GM18511 (cell line): ENCODE results near the gene STEAP1.
"Not testable (repeated sequence)": the region's sequence is repeated elsewhere in the genome, so short reads cannot be mapped to it uniquely, and the experiment has no call there.

Experiments used
- ATAC-seq: cut with Tn5 transposase; IDR thresholded peaks from one replicate; pipeline ENCODE4 v1.9.1; 2021; ENCODE audit warnings: mild to moderate bottlenecking, moderate library complexity; ENCODE audit not compliant: unreplicated experiment

Gene STEAP1

GRCh38 chr7:90153943-90154771, at the start of gene STEAP1:
Gene STEAP1 (plus strand): TSS chr7:90154469. CDS start chr7:90159789, 5,320 bp downstream.
- peak; percentile 96 for ATAC-seq

DNA sequence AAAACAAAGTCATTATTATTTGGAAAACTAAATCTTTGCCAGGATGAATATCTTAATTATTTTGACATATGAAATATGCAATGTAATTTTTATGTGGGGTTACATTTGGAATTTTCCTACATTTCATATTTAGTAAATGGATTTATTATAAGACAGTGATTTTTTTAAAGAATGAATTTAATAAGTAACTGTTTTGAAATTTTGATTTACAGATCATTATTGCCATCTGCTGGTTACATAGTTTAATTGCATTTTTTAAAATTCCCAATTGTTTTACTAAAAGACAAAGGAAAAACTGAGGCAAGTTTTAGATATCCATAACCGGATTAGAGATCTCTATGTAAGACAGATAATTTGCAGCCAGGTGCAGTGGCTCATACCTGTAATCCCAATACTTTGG, 39.3 kb upstream of the STEAP1 start:
- not testable (repeated sequence) for ATAC-seq

- not testable (repeated sequence) for ATAC-seq
Measured at GRCh38 chr7:90118551-90119177, 35.6 kb upstream of the STEAP1 start.

DNA sequence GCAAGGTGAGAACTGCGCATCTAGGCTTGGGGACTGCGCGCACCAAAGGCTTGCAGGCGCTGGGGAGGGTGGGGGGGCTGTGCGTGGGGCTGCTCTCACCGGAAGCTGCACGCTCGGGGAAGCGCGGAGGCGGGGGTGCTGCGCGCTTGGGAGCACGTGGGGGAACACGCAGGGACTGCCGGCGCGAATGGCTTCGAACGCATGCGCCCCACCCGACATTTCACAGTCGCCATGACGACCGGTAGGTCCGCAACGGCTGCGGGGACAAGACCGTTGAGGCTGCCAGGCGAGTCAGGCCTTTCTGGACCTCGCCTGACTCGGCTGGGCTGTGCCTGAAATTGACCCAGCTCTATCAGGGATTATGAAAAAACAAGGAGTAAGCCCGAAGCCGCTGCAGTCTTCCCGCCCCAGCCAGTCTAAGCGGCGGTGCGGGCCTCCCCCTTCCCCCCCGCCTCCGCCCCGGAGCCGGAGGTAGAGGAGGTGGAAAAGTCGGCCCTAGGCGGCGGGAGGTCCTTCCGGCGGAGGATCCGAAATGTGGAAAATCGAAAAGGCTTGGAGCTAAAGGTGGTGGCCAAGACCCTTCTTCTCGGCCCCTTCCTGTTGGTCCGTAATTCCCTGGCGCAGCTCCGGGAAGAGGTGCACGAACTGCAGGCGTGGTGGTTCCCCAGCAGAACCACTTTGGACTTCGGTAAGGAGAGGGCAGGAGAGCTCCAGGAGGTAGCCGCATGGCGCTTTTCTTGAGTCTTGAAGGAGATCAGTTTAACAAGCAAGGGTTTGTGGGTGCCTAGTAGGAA, 34.9 kb upstream of the STEAP1 start:
- no peak for ATAC-seq

DNA sequence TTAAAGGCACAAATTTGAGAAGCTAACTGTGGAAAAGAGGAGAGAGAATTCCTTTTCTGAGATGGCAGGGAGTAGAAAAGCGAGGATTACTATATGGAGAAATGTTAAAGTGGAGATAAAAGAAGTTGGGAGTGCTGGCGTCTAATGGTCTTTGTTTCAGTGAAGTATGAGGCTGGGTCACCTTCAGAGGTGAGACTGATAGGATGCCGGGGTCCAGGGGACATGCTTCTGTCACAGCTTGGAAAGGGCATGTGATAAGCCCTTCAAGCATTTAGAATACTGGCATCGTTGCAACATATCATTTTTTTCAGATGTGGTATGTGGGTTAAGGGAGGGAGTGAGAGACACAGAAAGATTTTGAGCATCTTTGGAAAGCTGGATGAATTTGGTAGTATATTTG, 34.1 kb upstream of the STEAP1 start:
- ATAC-seq = not testable (repeated sequence)

DNA sequence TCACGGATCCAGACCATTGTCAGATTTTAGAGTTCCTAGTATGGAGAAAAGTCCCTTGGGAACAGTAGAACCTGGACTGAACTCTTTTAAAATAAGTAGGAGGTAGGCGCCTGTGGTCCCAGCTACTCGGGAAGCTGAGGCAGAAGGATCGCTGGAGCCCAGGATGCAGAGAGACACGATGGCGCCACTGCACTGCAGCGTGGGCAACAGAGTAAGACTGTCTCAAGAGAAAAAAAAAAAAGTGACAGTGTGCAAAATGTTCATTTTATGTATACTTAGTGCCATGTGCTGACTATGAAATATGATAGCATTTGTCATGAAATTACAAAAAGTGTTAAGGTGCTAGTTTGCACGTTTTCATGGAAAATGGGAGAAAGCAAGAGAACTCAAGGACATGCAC, 22.5 kb upstream of the STEAP1 start:
- ATAC-seq = not testable (repeated sequence)

DNA sequence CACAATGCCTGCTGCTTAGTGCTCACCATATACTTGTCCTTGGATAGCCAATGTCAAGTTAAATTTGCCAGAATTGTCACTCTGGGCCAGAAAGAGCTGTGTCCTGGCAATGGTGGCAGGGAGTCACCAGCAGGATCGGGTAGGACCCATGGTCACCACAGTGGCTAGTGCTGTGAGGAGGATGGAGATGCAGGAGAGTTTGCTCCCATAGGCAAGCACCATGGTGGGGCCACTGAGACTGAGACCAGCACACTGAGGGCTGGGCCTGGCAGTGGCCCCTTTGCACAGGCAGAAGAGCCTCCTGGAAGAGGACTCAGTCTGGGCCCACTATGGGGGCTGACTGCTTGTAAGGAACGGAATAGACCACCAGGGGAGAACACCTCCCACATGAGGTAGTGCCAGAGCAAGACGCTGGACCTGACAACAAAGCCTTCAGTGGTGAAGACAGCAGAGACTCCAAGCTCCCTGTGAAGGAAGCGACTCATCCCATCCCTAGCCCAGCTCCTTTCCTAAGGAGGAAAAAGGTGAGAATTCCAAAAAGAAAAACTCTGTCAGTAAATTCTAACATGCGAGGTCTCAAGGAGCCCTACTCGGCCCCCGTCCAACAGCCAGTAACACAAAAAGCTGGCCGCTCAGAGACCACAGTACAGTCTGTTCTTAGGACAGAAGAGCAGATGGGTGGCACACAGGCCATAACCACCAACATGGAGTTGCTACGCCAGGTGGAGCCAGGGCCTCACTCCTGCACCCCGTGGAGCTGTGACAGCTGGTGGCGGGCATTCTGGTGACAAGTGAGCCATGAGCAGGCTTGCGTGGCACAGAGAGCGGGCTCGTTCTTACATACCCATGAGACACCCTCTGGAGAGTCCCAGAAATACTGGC, 6.9 kb upstream of the STEAP1 start:
- not testable (repeated sequence) for ATAC-seq

DNA sequence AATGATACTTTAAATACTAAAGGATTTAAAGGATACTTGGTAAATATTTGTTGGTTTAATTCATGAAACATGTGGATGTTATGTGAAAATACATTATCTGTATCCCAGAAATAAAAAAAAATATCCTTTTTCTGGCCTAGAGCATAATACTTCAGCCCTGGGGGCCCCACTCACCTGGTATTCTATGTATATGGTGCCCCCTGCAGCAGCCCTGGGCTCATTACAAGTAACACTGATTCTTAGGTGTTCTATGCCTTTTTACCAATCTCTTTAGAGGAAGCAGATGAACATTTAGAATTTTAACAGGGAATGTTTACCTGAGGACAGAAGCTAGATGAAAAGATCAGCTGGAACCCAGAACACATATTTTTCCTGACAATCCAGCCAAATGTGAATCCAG, 4.8 kb upstream of the STEAP1 start:
- ATAC-seq = peak; percentile 35

DNA sequence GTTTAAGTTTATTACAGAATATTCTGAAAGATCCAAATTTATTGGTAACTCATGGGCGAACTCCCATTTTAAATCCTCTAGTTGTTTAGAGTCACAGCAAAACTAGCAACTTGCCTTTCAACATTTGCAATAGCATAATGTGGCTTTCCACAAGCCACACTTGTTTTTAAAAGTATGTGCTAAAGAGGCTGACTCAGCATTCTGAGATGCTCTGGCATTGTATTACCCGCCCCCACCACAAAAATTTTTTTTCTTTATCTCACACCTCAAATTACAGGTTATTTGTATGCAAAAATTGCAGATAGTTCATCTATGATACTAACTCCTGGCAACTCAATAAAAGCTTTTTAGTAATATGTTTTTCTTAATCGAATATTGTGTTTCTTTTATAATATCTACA, 2.4 kb upstream of the STEAP1 start:
- not testable (repeated sequence) for ATAC-seq

GRCh38 chr7:90152642-90153253, 1.5 kb upstream of the STEAP1 start:
- ATAC-seq = peak; percentile 17

DNA sequence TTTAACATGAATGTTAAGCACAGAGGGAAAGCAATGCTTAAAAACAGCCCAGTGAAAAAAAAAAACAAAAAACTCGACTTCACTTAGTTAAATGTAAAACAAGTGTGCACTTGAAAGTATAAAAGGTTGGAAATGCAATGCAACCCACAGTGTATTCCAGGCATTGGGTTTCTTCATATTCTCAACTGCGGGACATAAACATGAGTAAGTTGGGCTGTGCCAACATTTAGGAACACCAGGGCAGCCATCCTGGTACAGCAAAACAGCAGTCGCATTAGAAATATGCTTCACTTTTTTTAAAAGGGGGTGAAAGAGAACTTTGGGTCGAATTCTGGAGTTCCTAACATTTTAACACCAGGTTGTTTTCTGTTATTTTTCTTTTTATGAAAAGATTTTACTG, 937 bp downstream of the STEAP1 start:
- no peak for ATAC-seq

DNA sequence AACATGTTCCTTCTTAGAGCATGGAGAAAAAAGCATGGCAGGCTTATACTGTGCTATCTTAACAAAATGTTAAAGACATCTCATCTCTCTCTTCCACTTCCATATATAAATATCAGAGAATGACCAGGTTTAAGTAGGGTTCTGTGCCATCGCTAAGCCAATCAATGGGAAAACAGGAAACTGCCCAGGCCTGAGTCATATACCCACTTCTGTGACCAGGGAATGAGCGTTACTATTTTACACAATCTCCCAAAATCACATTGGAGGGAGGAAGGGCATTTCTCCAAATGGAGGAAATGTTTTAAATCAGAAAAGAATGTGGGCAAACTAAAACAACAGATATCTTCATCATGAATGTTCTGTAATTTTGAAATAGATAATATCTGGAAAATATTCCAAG, 3.1 kb downstream of the STEAP1 start:
- ATAC-seq = not testable (repeated sequence)

GRCh38 chr7:90157761-90158350, 3.6 kb downstream of the STEAP1 start:
- ATAC-seq = not testable (repeated sequence)

- ATAC-seq = no peak
Measured at GRCh38 chr7:90163534-90163933, 9.3 kb downstream of the STEAP1 start.

- ATAC-seq = no peak
Measured at GRCh38 chr7:90165724-90166123, 11.5 kb downstream of the STEAP1 start.

DNA sequence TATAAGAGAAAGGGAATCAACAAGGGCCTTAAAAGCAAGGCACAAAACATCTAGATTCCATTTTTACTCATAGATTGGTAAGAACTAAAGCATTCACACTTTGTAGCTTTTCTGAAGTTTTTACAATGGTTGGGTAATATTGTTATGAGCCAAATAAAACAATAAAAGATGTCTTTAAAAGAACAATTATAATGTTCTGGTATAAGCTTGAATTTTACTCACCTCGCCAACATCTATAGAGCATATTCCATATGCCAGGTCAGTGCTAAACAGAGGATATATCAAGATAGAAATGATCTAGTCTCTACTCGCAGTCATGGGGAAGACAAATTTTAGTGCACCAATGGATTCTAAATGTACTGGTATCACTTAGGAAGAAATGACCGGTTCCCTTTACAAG, 11.9 kb downstream of the STEAP1 start:
- ATAC-seq = no peak

GRCh38 chr7:90167361-90167760, 13.1 kb downstream of the STEAP1 start:
- no peak for ATAC-seq

GRCh38 chr7:90169891-90170290, 15.6 kb downstream of the STEAP1 start:
- no peak for ATAC-seq

DNA sequence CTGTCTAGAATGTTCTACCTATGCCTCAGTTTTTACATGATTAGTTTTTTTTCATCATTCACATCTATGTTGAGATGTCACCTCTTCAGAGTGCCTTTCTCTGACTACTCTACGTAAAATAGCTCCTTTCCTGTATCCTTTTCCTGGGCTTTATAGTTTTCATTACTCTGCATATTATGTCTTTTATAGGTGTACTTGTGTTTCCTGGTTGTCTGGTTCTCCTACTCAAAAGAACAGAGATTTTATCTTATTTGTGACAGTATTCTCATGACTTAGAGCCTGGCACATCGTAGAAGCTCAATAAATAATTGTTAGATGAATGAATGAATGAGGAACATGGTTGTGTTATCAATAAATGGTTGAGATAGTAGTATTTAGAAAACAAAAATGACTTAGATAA, 17.9 kb downstream of the STEAP1 start:
- ATAC-seq = no peak

DNA sequence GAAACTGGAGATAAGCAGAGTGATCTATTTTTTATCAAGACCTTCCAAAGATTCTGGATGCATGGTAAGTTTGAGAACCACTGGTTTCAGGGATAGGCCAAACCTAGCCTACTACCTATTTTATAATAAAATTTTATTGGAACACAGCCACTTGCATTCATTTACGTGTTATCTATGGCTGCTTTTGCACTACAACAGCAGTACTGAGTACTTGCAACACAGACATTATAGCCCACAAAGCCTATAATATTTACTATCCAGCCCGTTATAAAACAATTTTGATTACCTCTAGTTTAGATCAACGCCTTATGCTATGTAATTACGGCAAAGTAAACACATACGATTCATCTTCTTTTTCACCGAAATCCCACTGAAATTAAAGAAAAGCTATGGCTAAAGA, 18.4 kb downstream of the STEAP1 start:
- ATAC-seq = no peak
